ENCODE measurements around the gene NKAIN2.
"Not testable (repeated sequence)": the region's sequence is repeated elsewhere in the genome, so short reads cannot be mapped to it uniquely, and the experiment has no call there.

NKAIN2 gene

GRCh38 chr6:124368131-124368530 lies 564.5 kb downstream of the NKAIN2 start:
- DNase-seq: no peak

- no peak for DNase-seq
These were observed 568.4 kb downstream of the NKAIN2 start for GRCh38 chr6:124371974-124372475.

GRCh38 chr6:124373386-124373785 lies 569.7 kb downstream of the NKAIN2 start:
- DNase-seq: no peak

- no peak for DNase-seq
These were observed 585.5 kb downstream of the NKAIN2 start for GRCh38 chr6:124389127-124389526.

- DNase-seq: no peak
These were observed 589.9 kb downstream of the NKAIN2 start for GRCh38 chr6:124393536-124393935.

- DNase-seq: no peak
These were observed 592.7 kb downstream of the NKAIN2 start for GRCh38 chr6:124396361-124396760.

- DNase-seq: no peak
These were observed 596.8 kb downstream of the NKAIN2 start for GRCh38 chr6:124400261-124400999.

GRCh38 chr6:124410425-124410824 lies 606.8 kb downstream of the NKAIN2 start:
- not testable (repeated sequence) for DNase-seq

GRCh38 chr6:124412657-124413056 lies 609.0 kb downstream of the NKAIN2 start:
- not testable (repeated sequence) for DNase-seq

- DNase-seq: no peak
These were observed 616.6 kb downstream of the NKAIN2 start for GRCh38 chr6:124420116-124420840.

GRCh38 chr6:124423621-124424020 lies 620.0 kb downstream of the NKAIN2 start:
- DNase-seq: no peak

- DNase-seq: no peak
These were observed 627.2 kb downstream of the NKAIN2 start for GRCh38 chr6:124430740-124431318.

- no peak for DNase-seq
These were observed 629.0 kb downstream of the NKAIN2 start for GRCh38 chr6:124432620-124433019.

GRCh38 chr6:124433387-124434160 lies 629.9 kb downstream of the NKAIN2 start:
- DNase-seq: no peak

- no peak for DNase-seq
These were observed 630.8 kb downstream of the NKAIN2 start for GRCh38 chr6:124434421-124434820.

- no peak for DNase-seq
These were observed 633.1 kb downstream of the NKAIN2 start for GRCh38 chr6:124436803-124437202.

- no peak for DNase-seq
These were observed 634.9 kb downstream of the NKAIN2 start for GRCh38 chr6:124438546-124439065.

GRCh38 chr6:124441450-124441849 lies 637.8 kb downstream of the NKAIN2 start:
- no peak for DNase-seq

- no peak for DNase-seq
These were observed 639.9 kb downstream of the NKAIN2 start for GRCh38 chr6:124443541-124443940.

- no peak for DNase-seq
These were observed 641.9 kb downstream of the NKAIN2 start for GRCh38 chr6:124445581-124445980.

GRCh38 chr6:124446961-124447360 lies 643.3 kb downstream of the NKAIN2 start:
- DNase-seq: no peak

GRCh38 chr6:124459268-124459667 lies 655.6 kb downstream of the NKAIN2 start:
- no peak for DNase-seq

- DNase-seq: no peak
These were observed 659.1 kb downstream of the NKAIN2 start for GRCh38 chr6:124462750-124463149.

Data from CD4-positive, alpha-beta T cell treated with Interleukin-10 for 1 hour (primary cell).